Stimulated activated CD8-positive, alpha-beta memory T cell treated with anti-CD3 and anti-CD28 coated beads, Interleukin-2, amount 100 ng/mL, for 1 hour (primary cell): ENCODE measurements around the gene CLNS1A.
A peak's percentile ranks its signal among the peaks of the same experiment; 100 is the strongest.
"Not testable (repeated sequence)": the region's sequence is repeated elsewhere in the genome, so short reads cannot be mapped to it uniquely, and the experiment has no call there.

Experiments
- DNase-seq, 2 donors: peaks; one replicate each; pipeline ENCODE4 v3.0.0-alpha.2; 2020; ENCODE audit warnings: low read depth in 2 of 2

Gene CLNS1A, protein sequence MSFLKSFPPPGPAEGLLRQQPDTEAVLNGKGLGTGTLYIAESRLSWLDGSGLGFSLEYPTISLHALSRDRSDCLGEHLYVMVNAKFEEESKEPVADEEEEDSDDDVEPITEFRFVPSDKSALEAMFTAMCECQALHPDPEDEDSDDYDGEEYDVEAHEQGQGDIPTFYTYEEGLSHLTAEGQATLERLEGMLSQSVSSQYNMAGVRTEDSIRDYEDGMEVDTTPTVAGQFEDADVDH

DNA sequence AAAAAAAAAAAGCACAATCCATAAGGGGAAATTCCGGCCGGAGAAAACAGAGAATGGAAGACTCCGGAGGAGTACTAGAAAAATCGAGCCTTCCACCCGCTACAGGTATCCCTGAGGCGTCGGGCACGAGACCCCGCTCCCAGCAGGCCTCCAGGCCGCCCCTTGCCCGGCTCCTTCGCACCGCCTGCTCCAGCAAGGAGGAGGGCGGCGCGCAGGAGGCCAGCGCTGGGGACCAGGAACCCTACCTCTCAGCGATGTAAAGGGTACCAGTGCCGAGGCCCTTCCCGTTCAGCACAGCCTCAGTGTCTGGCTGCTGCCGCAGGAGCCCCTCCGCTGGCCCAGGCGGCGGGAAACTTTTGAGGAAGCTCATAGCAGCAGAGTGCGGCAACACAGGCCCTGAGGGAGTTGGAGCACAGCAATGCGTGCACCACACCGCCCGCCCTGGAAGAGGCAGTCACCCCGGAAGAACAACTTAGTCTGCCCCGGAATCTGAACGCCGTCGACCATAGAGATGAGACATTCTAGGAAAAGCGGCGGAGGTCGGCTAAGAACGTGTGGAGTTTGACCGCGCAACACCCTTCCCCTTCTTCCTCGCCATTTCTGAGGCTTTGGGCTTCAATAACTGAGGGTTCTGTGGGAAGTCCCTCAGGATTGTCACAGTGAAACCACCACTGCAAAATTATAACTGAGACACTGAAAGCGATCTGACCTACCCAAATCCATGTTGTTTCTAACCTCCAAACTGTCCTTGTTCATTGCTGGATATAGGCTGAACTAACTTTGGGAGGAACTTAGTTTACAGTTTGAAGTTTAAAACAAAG lies at the start of gene CLNS1A:
TSS of gene CLNS1A (minus strand) at position 450 of the 821 bp plus-strand sequence. CDS start at position 370, 80 bp downstream.
- peak; percentile 58 to 61 for DNase-seq

GRCh38 chr11:77687088-77687487 lies 49.5 kb upstream of the CLNS1A start:
- DNase-seq, result no peak

DNA sequence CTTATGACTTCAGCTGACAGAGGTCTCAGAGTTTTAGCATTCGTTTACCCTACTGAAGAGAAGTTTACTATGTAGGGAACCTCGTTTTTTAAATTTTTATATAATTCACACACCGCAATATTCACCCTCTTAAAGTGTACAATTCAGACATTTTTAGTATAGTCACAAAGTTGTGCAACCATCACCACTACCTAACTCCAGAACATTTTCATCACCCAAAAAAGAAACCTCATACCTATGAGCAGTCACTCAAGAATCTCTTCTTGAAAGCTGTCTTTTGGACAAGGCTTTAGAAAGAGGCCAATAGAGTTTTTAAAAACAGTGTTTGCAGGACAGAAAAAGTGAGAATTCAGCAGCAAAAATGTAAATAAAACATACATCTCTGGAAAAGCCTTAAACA lies 39.5 kb upstream of the CLNS1A start:
- DNase-seq, result no peak

DNA sequence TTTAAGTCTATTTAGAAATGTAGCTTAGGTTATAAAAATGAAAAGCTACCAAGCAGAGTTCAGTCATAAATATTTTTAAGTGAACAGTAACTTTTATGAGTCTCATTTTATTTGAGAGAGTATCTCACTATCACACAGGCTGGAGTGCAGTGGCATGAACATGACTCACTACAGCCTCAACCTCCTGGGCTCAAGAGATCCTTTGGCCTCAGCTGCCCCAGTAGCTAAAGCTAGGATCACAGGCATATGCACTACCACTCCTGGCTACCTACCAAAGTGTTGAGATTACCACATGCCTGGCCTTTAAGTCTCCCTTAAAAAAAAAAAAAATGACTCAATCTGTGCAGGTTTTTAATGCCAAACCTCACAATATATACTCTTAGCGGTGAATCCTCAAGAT lies 34.7 kb upstream of the CLNS1A start:
- DNase-seq, result no peak

- DNase-seq, result no peak
These were observed 32.4 kb upstream of the CLNS1A start for GRCh38 chr11:77669848-77670511.

GRCh38 chr11:77668760-77669159 lies 31.2 kb upstream of the CLNS1A start:
- DNase-seq, result no peak

DNA sequence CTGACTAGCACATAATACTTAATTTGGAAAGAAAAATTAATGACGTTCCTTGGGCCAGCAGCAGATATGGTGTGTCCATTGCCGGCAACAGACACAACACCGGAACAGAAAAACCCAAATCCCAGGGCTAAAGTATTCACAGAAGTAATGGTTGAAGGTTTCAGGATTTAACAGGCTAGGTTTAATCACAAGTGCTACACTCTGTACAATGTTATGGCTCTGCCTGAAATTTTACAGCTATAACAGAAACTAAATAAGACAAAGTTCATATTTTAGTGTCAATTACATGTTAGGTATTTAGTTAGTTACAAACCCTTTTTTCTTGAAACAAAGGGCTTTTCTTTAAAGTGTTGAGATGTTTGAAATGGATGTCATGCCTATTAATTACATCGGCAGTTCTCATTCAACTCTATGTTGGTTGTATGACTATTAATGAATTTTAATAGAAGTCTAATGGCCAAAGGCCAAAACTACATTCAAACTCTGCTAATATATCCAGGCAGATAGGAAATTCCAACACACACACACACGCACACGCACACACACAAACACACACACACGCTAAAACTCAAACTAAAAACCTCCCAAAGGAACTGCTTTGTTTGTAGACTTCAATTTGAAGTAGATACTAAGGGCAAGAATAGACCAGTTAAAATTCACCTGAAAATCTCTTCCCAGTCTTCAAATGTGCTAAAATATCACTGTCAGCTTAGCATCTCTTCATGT lies 27.8 kb upstream of the CLNS1A start:
- DNase-seq, result no peak

GRCh38 chr11:77661670-77662069 lies 24.1 kb upstream of the CLNS1A start:
- DNase-seq, result no peak

- DNase-seq, result no peak
These were observed 23.4 kb upstream of the CLNS1A start for GRCh38 chr11:77660947-77661346.

DNA sequence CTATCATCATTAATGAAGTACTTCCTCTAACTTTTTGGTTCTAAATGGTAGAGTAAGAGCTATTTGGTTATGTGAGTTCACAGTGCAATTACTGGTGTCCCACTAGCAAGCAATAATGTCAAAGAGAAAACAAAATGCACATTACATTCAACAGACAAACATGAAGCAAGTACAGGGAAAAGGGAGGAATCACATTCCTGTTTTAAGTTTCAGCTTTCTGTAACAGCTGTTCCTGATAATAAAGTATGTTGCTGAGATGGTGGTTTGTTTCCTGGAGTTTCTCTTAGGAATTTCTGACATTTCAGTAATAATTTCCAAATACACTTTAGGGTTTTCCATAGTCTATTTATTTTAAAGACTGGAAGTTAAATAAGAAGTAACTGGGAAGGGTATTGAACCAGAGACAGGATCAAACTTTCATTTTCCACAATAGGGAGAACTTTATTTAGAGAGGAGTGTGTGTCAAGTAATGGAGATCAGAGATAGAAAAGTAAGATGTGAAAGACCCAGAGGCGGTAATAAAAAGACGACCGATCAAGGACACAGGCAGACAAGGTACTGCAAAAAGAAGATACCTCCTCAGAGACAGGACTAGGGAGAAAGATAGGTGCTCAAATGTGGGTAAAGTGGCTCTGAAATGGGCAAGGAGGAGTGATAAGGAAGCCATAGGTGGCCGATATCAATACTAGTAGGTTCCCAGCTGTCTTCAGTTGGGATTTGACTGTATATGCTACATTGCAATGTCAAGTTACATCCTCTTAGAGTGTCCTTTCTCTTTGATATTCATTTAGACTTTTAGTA lies 20.8 kb upstream of the CLNS1A start:
- no peak for DNase-seq

- DNase-seq, result no peak
These were observed 18.8 kb upstream of the CLNS1A start for GRCh38 chr11:77656362-77656761.

GRCh38 chr11:77654770-77655434 lies 17.3 kb upstream of the CLNS1A start:
- no peak for DNase-seq

DNA sequence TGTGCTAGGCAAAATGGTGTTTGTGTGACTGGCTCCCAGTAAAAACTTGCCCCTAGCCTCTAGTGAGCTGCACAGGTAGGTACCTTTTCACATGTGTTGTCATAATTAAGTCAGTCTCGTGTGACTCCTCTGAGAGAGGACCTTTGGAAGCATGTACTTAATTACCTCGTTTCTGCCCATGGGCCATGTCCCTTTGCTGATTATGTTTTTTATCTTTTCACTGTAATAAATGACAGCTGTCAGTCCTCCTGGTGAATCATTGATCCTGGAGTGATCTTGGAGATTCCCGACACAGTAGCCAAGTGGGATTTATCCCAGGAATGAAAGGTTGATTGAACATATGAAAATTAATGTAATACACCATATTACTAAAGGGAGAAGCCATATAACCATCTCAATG lies 12.5 kb upstream of the CLNS1A start:
- DNase-seq, result no peak

DNA sequence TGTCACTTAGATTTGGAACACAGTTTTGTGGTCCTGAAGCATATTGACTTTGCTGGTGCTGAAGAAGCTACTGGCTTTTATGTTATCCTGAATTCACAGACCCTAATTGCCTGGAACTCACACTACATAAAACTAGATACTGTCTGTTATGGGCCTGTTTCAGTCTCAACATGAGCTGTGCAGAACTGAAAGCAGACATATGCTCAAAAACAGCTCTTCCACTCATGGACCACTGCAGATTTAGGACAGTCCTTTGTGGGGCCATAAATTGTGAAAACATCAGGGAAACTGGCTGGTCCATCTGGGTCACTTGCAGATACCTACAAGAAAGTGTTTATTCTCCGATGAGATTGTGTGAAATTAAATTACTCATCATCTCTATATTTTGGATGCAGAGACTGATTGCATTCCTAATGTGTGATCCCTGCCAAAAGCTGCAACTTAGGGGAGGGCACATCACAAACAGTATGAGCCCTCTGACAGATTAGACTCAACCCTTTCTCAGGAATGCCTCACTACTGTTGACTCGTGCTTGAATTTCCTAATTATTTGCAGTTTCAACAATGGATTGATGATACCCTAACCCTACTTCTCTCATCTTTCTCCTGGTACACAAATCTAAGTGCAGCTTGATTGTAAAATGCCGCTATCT lies 10.2 kb upstream of the CLNS1A start:
- DNase-seq, result no peak

GRCh38 chr11:77644887-77645286 lies 7.3 kb upstream of the CLNS1A start:
- no peak for DNase-seq

GRCh38 chr11:77642228-77642627 lies 4.6 kb upstream of the CLNS1A start:
- DNase-seq, result no peak

- no peak for DNase-seq
These were observed 756 bp downstream of the CLNS1A start for GRCh38 chr11:77636731-77637344.

GRCh38 chr11:77633926-77634325 lies 3.7 kb downstream of the CLNS1A start:
- not testable (repeated sequence) for DNase-seq

DNA sequence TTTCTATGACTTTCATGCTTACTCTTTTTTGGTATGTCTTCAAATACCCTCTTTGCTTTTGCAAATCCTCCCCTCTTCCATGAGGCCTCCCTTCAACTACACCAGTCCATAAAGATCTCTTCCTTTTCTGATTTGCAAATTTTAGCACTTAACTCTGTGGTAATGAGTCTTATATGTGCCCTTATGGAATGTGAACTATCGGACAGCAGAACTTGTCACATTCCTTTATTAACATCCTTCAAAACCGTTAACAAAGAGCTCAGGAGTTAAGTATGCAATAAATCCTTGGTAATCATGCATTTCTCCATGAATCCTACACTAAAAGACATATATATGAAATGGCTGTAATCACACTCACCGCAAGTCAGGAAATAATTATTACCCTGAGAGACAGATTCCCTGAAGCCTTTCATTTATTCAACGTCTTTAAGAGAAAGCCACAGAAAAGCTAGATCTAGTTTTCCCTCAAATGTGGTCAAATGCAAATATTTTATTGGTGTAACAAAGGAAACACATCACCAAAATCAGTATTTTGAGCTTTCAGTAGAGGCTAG lies 7.4 kb downstream of the CLNS1A start:
- DNase-seq, result no peak
